ELR (cell line): ENCODE data around the gene COTL1.
"Not testable (repeated sequence)": the region's sequence is repeated elsewhere in the genome, so short reads cannot be mapped to it uniquely, and the experiment has no call there.

Source experiments
- DNase-seq: peaks from one replicate; pipeline ENCODE4 v3.0.0-alpha.2; 2015; ENCODE audit warnings: low read depth

Gene COTL1

GRCh38 chr16:84569382-84569987 lies 48.4 kb downstream of the COTL1 start:
- no peak for DNase-seq

GRCh38 chr16:84568066-84568465 lies 49.8 kb downstream of the COTL1 start:
- DNase-seq: no peak

GRCh38 chr16:84567286-84567962 lies 50.5 kb downstream of the COTL1 start:
- no peak for DNase-seq

- DNase-seq: no peak
Observed at GRCh38 chr16:84566545-84567257, 51.2 kb downstream of the COTL1 start.

- DNase-seq: no peak
Observed at GRCh38 chr16:84565669-84566495, 52.0 kb downstream of the COTL1 start.

- no peak for DNase-seq
Observed at GRCh38 chr16:84563786-84564420, 54.0 kb downstream of the COTL1 start.

DNA sequence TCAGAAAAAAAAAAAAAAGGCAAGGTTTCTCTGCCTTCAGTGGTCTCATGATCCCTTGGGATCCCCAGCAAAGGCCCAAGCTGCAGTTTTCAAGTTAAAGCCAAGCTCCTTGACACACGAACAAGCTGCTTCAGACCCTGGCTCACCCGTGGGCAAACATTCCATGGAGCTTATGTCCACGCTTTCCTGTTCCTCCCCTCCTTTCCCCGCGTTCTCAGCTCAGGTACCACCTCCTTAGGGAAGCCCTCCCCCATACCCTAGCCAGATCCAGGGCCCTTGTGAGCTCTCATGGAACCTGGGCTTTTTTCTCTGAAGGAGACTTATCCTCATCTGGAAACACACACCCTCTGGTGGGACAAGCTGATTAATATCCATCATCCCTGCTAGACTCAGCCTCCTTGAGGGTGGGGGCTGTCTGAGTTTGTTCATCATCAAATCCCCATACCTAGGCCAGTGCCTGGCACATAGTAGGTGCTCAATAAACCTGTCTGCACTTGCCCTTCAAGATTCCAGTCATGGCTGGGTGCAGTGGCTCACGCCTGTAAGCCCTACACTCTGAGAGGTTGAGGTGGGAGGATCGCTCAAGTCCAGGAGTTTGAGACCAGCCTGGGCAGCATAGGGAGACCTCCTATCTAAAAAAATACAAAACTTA lies 54.7 kb downstream of the COTL1 start:
- DNase-seq: no peak

- no peak for DNase-seq
Observed at GRCh38 chr16:84562174-84562815, 55.6 kb downstream of the COTL1 start.

DNA sequence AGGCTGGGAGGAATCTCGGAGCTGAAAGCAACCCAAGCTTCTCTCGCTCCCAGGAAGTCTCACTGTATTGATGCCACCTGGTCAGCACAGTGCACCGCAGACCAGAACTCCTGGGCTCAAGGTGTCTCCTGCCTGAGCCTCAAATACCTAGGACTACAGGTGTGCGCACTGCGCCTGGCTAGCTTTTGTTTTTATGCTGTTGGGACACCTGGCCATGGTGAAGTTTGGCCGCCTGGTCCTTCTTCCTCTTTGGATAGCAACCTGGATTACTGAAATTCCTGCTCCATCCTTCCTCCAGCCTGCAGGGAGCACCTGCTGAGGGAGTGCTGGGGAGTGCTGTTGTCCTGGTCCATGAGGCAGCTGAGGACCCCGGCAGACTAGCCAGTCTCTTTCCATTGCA lies 56.6 kb downstream of the COTL1 start:
- no peak for DNase-seq

- DNase-seq: no peak
Observed at GRCh38 chr16:84560269-84560668, 57.6 kb downstream of the COTL1 start.

DNA sequence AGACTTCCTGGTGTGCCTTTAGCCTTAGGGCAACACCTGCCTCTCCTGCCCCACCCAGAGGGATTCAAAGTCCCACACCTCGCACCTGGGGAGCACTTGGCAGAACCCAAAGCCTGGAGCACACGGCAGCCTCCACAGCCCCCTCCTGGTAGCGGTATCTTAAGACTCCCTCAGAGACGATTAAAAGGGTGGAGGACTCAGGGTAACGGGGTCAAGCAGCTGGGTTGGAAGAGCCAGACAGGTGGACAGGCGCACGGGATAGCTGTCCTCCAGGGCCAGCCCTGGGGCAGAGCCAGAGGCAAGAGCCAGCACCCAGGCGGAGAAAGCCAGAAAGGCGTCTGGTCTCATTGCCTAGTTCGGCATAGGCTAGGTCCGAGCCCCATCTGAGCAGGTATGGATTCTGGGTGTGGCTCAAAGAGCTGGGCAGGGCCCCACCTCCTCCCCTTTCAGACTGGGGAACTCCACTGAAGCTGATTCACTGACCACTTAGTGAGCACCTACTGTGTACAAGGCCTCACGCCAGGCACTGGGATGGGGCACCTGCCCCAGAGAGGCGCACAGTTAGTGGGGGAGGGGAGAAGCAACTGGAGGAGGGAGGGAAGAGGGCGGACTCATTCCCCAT lies 58.5 kb downstream of the COTL1 start:
- no peak for DNase-seq

- DNase-seq: not testable (repeated sequence)
Observed at GRCh38 chr16:84558850-84559249, 59.0 kb downstream of the COTL1 start.

- no peak for DNase-seq
Observed at GRCh38 chr16:84557504-84557903, 60.4 kb downstream of the COTL1 start.

DNA sequence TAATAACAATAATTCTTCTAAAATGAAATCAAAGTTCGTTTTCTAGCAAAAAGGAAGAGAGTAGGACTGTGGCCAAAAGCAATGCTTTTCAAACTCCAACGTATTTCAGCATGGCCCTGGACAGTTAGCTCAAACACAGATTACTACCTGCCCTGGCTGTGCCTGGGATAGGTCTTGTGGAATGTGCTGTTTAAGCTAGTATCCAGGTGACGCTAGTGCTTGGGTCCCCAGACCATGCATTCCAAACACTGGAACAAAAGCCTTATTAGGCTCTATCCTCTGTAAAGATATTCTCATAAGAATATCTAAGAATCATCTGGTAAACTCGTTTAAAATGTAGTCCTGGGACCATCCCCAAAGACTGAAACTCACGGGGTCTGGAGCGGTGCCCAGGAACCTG lies 60.8 kb downstream of the COTL1 start:
- no peak for DNase-seq

GRCh38 chr16:84555418-84556196 lies 62.3 kb downstream of the COTL1 start:
- DNase-seq: no peak

- no peak for DNase-seq
Observed at GRCh38 chr16:84554627-84555328, 63.1 kb downstream of the COTL1 start.

DNA sequence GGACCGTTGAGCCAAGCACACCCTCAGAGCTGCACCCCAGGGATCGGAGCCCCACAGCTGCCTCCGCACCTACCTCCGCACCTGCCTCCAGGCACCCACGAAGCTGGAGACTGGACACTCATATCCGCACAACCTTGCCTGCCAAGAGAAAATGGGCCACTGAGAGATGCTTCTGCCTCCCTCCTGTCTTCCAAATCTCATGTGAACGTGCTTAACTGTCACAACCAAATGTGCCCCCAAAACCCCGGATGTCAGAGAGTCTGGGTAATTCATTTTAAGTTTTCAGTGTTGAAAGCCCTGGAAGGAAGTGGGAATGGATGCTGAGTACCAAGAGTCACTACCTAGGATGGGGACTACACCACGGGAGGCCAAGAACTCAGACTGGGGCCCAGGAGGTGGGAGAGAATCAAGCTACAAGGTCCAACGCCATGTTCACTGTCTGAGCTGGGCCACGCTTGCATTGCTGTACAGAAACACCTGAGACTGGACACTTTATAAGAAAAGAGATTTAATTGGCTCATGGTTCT lies 63.9 kb downstream of the COTL1 start:
- DNase-seq: no peak

DNA sequence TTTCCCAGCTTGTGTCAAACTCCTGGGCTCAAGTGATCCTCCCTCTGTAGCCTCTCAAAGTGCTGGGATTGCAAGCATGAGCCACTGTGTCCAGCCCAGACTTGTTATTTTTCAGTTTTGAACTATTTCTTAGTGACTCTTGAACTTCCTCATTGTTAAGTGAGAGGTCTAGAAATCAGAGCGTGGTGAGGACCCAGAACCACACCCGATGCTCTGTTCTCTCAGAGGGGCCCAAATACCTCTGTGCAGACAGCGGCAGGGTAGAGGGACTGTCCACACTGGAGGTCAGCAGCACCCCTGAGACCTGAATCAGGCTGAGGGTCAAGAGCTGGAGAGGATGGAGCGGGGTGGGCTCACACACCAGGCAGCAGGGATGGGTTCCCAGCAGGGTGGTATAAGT lies 65.7 kb downstream of the COTL1 start:
- DNase-seq: no peak

DNA sequence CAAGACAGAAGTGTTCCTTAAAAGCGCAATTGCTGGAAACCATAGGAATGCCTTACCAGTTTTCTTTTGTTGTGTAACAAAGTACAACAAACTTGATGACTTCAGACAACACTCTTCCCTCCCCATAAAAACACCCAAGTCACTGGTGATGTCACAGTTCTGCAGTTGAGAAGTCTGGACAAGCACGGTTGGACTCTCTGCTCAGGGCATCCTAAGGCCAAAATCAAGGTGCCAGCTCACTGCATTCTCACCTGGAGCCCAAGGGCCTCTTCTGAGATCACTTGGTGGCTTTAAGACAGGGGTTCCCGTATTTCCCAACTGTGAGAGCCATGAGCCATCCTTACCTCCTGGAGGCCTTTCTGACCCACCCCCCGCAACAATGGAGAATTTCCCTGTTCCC lies 67.8 kb downstream of the COTL1 start:
- no peak for DNase-seq
